GM23338 (cell line): ENCODE measurements around the gene ART3. TPM values are rescaled to one million over a fixed set of nuclear protein-coding genes. Genes with fewer than 3 reads are reported as not detected.

ENCODE experiments used
- ATAC-seq: fragments of 200-7000 bp; cut with Tn5 transposase; 3 replicates; pipeline ENCODE4 v1.9.1; 2020
- DNase-seq: peaks from one replicate; pipeline ENCODE4 v3.0.0-alpha.2; 2015; ENCODE audit warnings: low spot score
- H2AFZ ChIP-seq: fragments of 200-600 bp; sonication (generic); 2 replicates; pipeline ENCODE4 v1.8.0; 2016; ENCODE audit warnings: antibody characterized with exemption, mild to moderate bottlenecking, moderate library complexity
- H3F3A ChIP-seq: fragments of 200-600 bp; sonication (generic); replicated peaks from 2 replicates; pipeline ENCODE4 v1.8.0; 2017; ENCODE audit warnings: antibody characterized with exemption, mixed run types, low read depth
- H3K27ac ChIP-seq: fragments of 200-600 bp; sonication (generic); 2 replicates; pipeline ENCODE4 v1.6.1; 2016; ENCODE audit warnings: low read depth
- H3K27me3 ChIP-seq: fragments of 200-600 bp; sonication (generic); 2 replicates; pipeline ENCODE4 v1.8.0; 2016; ENCODE audit warnings: mild to moderate bottlenecking, mixed run types, moderate library complexity; ENCODE audit not compliant: insufficient read depth
- H3K36me3 ChIP-seq: fragments of 200-600 bp; sonication (generic); 2 replicates; pipeline ENCODE4 v1.8.0; 2016; ENCODE audit warnings: mild to moderate bottlenecking; ENCODE audit not compliant: insufficient read depth
- H3K4me1 ChIP-seq: fragments of 200-600 bp; sonication (generic); 2 replicates; pipeline ENCODE4 v1.8.0; 2016; ENCODE audit warnings: mild to moderate bottlenecking, moderate library complexity; ENCODE audit not compliant: insufficient read depth
- H3K4me2 ChIP-seq: fragments of 200-600 bp; sonication (generic); 2 replicates; pipeline ENCODE4 v1.7.1; 2017; ENCODE audit warnings: mixed run types
- H3K4me3 ChIP-seq: fragments of 200-600 bp; sonication (generic); 2 replicates; pipeline ENCODE4 v1.6.1; 2016; ENCODE audit warnings: mixed run types
- H3K79me2 ChIP-seq: fragments of 200-600 bp; sonication (generic); replicated peaks from 2 replicates; pipeline ENCODE4 v1.8.0; 2017; ENCODE audit warnings: mild to moderate bottlenecking; ENCODE audit not compliant: insufficient read depth
- H3K9me2 ChIP-seq: fragments of 200-600 bp; sonication (generic); 2 replicates; pipeline ENCODE4 v1.8.0; 2017; ENCODE audit not compliant: insufficient read depth
- H4K20me1 ChIP-seq: fragments of 200-600 bp; sonication (generic); replicated peaks from 2 replicates; pipeline ENCODE4 v1.8.0; 2017; ENCODE audit warnings: mild to moderate bottlenecking; ENCODE audit not compliant: insufficient read depth
- H3K27ac Mint-ChIP-seq: 2 replicates; pipeline ENCODE4 v1.8.0; 2020; ENCODE audit warnings: inconsistent platforms, mild to moderate bottlenecking, moderate library complexity, mixed read lengths
- H3K27me3 Mint-ChIP-seq: 3 replicates; pipeline ENCODE4 v1.8.0; 2022; ENCODE audit warnings: low read depth, mild to moderate bottlenecking, moderate library complexity, mixed read lengths, inconsistent platforms; ENCODE audit not compliant: insufficient read depth, poor library complexity
- H3K36me3 Mint-ChIP-seq: 3 replicates; pipeline ENCODE4 v1.8.0; 2021; ENCODE audit warnings: low read depth, mild to moderate bottlenecking, inconsistent platforms, moderate library complexity, mixed read lengths
- H3K4me1 Mint-ChIP-seq: 3 replicates; pipeline ENCODE4 v1.8.0; 2020; ENCODE audit warnings: mild to moderate bottlenecking, inconsistent platforms, mixed read lengths
- H3K4me3 Mint-ChIP-seq: 3 replicates; pipeline ENCODE4 v1.8.0; 2021; ENCODE audit warnings: moderate library complexity, mild to moderate bottlenecking, inconsistent platforms, mixed read lengths
- H3K9me3 Mint-ChIP-seq: 3 replicates; pipeline ENCODE4 v1.8.0; 2020; ENCODE audit warnings: moderate library complexity, mild to moderate bottlenecking, inconsistent platforms, mixed read lengths
- CTCF ChIP-seq, 2 experiments: fragments of 200-600 bp in 1 of 2; sonication (generic) in 1 of 2; conservative IDR thresholded peaks; 2 replicates each; pipeline versions ENCODE4 v1.5.1 to v1.6.1; 2016 to 2017; ENCODE audit warnings: antibody characterized with exemption in 2 of 2, low read depth in 2 of 2, mild to moderate bottlenecking in 2 of 2, moderate library complexity in 1 of 2
- EZH2 ChIP-seq: fragments of 200-600 bp; sonication (generic); IDR thresholded peaks from one replicate; pipeline ENCODE4 v1.8.0; 2017; ENCODE audit warnings: antibody characterized with exemption, mild to moderate bottlenecking, low read depth; ENCODE audit not compliant: unreplicated experiment
- EZH2phosphoT487 ChIP-seq: fragments of 200-600 bp; sonication (generic); IDR thresholded peaks from one replicate; pipeline ENCODE4 v1.8.1; 2018; ENCODE audit warnings: antibody characterized with exemption; ENCODE audit not compliant: unreplicated experiment
- JUNB ChIP-seq: IDR thresholded peaks from one replicate; pipeline ENCODE4 v1.6.1; 2016; ENCODE audit warnings: antibody characterized with exemption; ENCODE audit not compliant: unreplicated experiment
- NANOG ChIP-seq: IDR thresholded peaks from 2 replicates; pipeline ENCODE4 v1.6.1; 2016; ENCODE audit warnings: antibody characterized with exemption, borderline replicate concordance
- STAT1 ChIP-seq: IDR thresholded peaks from one replicate; pipeline ENCODE4 v1.6.1; 2016; ENCODE audit warnings: antibody characterized with exemption; ENCODE audit not compliant: unreplicated experiment
- ZNF114 ChIP-seq: fragments of 250-450 bp; sonication (Bioruptor Pico); IDR thresholded peaks from 2 replicates; pipeline ENCODE4 v1.5.0; 2020; ENCODE audit warnings: mild to moderate bottlenecking, moderate library complexity
- ZNF331 ChIP-seq: fragments of 250-450 bp; sonication (Bioruptor Pico); IDR thresholded peaks from 2 replicates; pipeline ENCODE4 v1.5.0; 2020; ENCODE audit warnings: low read depth, mild to moderate bottlenecking, moderate library complexity
- polyA plus RNA-seq: library from polyadenylated mRNA; unstranded; fragments of >200 nt; fragmentation: Nextera tagmentation; extraction: Ambion mirVana; gene quantifications from 2 replicates; pipeline ENCODE4 v1.2.1, GENCODE V29; 2016
- total RNA-seq: library from RNA; depleted of rRNA; stranded (reverse); fragments of >200 nt; shearing (Covaris generic); gene quantifications from 2 replicates; pipeline ENCODE4 v1.2.3, GENCODE V29; 2014
- TF ChIP-seq, protein P1 (sequence below): IDR thresholded peaks from one replicate; pipeline ENCODE4 v1.6.1; 2018; ENCODE audit warnings: antibody characterized with exemption; ENCODE audit not compliant: unreplicated experiment
- TF ChIP-seq, protein P2 (sequence below): IDR thresholded peaks from 2 replicates; pipeline ENCODE4 v1.6.1; 2016; ENCODE audit warnings: antibody characterized with exemption

ART3 gene
- total and polyA plus RNA-seq, 2 experiments from 2014 or later: 0.87 to 1.7 TPM

DNA sequence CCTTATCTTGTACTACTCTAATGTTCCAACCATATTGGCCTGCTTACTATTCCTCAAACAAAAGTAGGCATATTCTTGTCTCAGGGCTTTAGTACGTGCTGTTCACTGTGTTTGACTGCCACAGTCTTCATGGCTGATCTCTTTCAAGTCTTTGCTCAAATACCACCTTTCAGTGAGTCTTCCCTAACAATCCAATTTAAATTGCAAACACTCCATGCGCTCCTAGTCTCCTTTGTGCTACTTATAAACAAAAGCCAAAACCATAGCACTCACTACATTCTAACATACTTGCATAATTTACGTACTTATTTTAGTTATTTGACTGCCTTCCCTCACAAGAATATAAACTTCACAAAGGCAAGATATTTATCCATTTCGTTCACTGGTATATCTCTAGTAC is 1.7 kb upstream of the ART3 start:
- DNase-seq (peak; percentile 87), ATAC-seq (peak; percentile 93)
- Histone ChIP-seq H4K20me1 (no peaks in the 10 kb centered on the region), H3K4me2 (peak overlapping the region; percentile 12; the same call in 1 of the 2 replicates), H3F3A (no peaks in the 10 kb centered on the region), H3K4me3 (no peak overlapping the region), H3K36me3 (no peaks in the 10 kb centered on the region), H3K9me2 (no peaks in the 10 kb centered on the region), H2AFZ (no peak overlapping the region), H3K27me3 (no peaks in the 10 kb centered on the region), H3K79me2 (no peaks in the 10 kb centered on the region), H3K27ac (peak overlapping the region; percentile 91), H3K4me1 (peaks cover 15% of the 10 kb centered on the region)
- Mint-ChIP-seq H3K4me3 (no peak overlapping the region), H3K9me3 (no peaks in the 10 kb centered on the region), H3K27ac (no peak overlapping the region), H3K4me1 (peaks cover 14% of the 10 kb centered on the region; the same call in 2 of the 3 replicates), H3K27me3 (no peaks in the 10 kb centered on the region), H3K36me3 (no peaks in the 10 kb centered on the region)
- TF ChIP-seq NANOG (peak; percentile 65; the same call in 1 of the 2 replicates), STAT1 (no peak), JUNB (no peak)

DNA sequence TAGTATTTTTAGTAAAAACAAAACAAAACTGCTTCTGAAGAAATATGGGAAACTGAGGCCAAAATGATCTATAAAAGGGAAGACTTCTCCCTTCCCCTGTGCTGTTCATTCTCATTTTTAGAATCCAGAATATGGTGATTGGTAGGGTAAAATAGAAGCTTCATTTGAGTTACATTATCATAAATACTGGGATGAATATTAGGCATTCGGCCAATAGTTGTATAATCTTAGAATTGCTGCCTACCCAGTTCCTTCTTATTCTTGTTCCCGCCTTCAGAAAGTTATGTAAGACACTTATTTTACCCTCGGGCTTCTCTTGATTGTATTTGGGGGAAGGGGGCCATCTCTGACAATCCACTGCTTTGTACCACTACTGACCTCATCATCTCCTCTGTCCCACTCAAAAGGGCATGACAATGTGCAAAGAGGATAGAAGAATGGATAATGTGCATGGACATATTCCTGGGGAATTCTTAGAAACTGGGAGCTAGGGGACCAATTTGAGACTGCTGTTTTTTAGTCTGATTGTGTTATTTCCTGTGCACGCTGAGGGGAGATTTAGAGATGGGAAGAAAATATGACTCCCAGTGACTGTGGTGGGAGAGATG is 588 bp downstream of the ART3 start:
- H3K36me3 Mint-ChIP-seq: no peaks in the 10 kb centered on the region
- no peaks in the 10 kb centered on the region for H3K27me3 ChIP-seq
- H3K4me2 ChIP-seq: no peak overlapping the region
- H3K36me3 ChIP-seq: no peaks in the 10 kb centered on the region
- peaks cover 14% of the 10 kb centered on the region; the same call in 2 of the 3 replicates for H3K4me1 Mint-ChIP-seq
- H3K4me1 ChIP-seq: peaks cover 15% of the 10 kb centered on the region
- H3K9me2 ChIP-seq: peaks cover 4% of the 10 kb centered on the region; the same call in 1 of the 2 replicates
- no peak overlapping the region for H3K4me3 ChIP-seq
- H3K79me2 ChIP-seq: no peaks in the 10 kb centered on the region
- no peak for DNase-seq
- H3F3A ChIP-seq: no peaks in the 10 kb centered on the region
- peaks cover 2% of the 10 kb centered on the region for H3K27me3 Mint-ChIP-seq
- H3K4me3 Mint-ChIP-seq: no peak overlapping the region
- no peaks in the 10 kb centered on the region for H3K9me3 Mint-ChIP-seq
- no peak for ATAC-seq
- H3K27ac Mint-ChIP-seq: no peak overlapping the region
- H3K27ac ChIP-seq: peak overlapping the region; percentile 86
- no peak overlapping the region for H2AFZ ChIP-seq
- H4K20me1 ChIP-seq: no peaks in the 10 kb centered on the region
- TF ChIP-seq EZH2 (no peak), STAT1 (no peak), CTCF (conservative IDR thresholded peaks at IDR 0.05; ENCODE audit: low read depth in 2 of 2) (no peak), JUNB (no peak), NANOG (no peak), EZH2phosphoT487 (no peak), ZNF114 (CRISPR knock-in tag) (no peak), ZNF331 (CRISPR knock-in tag) (no peak)
- TF ChIP-seq, protein P1, sequence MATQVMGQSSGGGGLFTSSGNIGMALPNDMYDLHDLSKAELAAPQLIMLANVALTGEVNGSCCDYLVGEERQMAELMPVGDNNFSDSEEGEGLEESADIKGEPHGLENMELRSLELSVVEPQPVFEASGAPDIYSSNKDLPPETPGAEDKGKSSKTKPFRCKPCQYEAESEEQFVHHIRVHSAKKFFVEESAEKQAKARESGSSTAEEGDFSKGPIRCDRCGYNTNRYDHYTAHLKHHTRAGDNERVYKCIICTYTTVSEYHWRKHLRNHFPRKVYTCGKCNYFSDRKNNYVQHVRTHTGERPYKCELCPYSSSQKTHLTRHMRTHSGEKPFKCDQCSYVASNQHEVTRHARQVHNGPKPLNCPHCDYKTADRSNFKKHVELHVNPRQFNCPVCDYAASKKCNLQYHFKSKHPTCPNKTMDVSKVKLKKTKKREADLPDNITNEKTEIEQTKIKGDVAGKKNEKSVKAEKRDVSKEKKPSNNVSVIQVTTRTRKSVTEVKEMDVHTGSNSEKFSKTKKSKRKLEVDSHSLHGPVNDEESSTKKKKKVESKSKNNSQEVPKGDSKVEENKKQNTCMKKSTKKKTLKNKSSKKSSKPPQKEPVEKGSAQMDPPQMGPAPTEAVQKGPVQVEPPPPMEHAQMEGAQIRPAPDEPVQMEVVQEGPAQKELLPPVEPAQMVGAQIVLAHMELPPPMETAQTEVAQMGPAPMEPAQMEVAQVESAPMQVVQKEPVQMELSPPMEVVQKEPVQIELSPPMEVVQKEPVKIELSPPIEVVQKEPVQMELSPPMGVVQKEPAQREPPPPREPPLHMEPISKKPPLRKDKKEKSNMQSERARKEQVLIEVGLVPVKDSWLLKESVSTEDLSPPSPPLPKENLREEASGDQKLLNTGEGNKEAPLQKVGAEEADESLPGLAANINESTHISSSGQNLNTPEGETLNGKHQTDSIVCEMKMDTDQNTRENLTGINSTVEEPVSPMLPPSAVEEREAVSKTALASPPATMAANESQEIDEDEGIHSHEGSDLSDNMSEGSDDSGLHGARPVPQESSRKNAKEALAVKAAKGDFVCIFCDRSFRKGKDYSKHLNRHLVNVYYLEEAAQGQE: no peak
- TF ChIP-seq, protein P2, sequence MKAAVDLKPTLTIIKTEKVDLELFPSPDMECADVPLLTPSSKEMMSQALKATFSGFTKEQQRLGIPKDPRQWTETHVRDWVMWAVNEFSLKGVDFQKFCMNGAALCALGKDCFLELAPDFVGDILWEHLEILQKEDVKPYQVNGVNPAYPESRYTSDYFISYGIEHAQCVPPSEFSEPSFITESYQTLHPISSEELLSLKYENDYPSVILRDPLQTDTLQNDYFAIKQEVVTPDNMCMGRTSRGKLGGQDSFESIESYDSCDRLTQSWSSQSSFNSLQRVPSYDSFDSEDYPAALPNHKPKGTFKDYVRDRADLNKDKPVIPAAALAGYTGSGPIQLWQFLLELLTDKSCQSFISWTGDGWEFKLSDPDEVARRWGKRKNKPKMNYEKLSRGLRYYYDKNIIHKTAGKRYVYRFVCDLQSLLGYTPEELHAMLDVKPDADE: no peak
